Measurements from ENCODE around the gene GBP4.

DNA sequence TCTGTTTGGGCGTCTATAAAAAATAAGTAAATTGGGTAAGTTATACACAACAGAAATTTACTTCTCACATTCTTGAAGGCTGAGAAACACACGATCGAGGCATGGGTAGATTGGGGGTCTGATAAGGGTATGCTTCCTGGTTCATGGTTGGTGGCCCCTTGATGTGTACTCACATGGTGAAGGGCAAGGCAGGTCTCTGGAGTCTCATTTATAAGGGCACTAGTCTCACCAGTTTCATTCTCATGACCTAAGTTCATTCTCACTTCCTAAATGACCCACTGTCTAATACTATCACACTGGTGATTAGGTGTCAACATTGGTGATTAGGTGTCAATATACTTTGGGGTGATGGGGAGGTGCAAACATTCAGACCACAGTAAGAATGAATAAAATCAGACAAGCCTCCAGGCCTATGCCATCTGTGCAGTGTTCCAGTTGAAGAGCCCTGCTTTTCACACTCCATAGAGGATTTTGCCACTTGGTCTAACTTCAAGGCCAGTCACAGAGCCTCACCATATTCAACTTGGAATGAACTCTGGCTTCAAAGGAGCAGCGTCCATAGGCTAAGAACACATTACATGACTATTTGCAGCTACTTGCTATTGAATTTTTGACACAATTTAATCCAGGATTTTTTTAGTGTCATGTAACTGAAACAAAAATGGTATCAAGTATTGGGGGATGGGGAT lies 2.5 kb upstream of the GBP4 start:
- TF ChIP-seq POLR2A (IDR thresholded peaks at IDR 0.05), result no peak
- no peak for TF ChIP-seq CTCF (IDR thresholded peaks at IDR 0.05 in 8 of 11, conservative IDR thresholded peaks at IDR 0.05 in 3 of 11)

Measured in spleen (tissue), 7 donors.